H4 (cell line): ENCODE results near the gene KCNIP1. TPM values are rescaled to one million over a fixed set of nuclear protein-coding genes. Genes with fewer than 3 reads are reported as not detected.

Experiments used
- DNase-seq: peaks from one replicate; pipeline ENCODE4 v3.0.0-alpha.2; 2015; ENCODE audit warnings: low spot score
- total RNA-seq: library from RNA; depleted of rRNA; stranded (reverse); fragments of >200 nt; shearing (Covaris generic); gene quantifications from 2 replicates; pipeline ENCODE4 v1.2.3, GENCODE V29; 2014

Gene KCNIP1
- total RNA-seq, 1 experiment from 2014 or later = not detected

- no peak for DNase-seq
These were observed 138.4 kb downstream of the KCNIP1 start for GRCh38 chr5:170642066-170642735.

- DNase-seq = no peak
These were observed 139.1 kb downstream of the KCNIP1 start for GRCh38 chr5:170642776-170643436.

GRCh38 chr5:170643591-170643990 lies 139.8 kb downstream of the KCNIP1 start:
- no peak for DNase-seq

GRCh38 chr5:170644501-170644900 lies 140.7 kb downstream of the KCNIP1 start:
- no peak for DNase-seq

GRCh38 chr5:170648541-170648940 lies 144.7 kb downstream of the KCNIP1 start:
- no peak for DNase-seq

GRCh38 chr5:170650850-170651249 lies 147.0 kb downstream of the KCNIP1 start:
- no peak for DNase-seq

- DNase-seq = no peak
These were observed 147.9 kb downstream of the KCNIP1 start for GRCh38 chr5:170651604-170652277.

- no peak for DNase-seq
These were observed 151.7 kb downstream of the KCNIP1 start for GRCh38 chr5:170655476-170655875.

- no peak for DNase-seq
These were observed 152.1 kb downstream of the KCNIP1 start for GRCh38 chr5:170655920-170656319.

GRCh38 chr5:170656346-170656745 lies 152.5 kb downstream of the KCNIP1 start:
- DNase-seq = no peak

- no peak for DNase-seq
These were observed 156.7 kb downstream of the KCNIP1 start for GRCh38 chr5:170660531-170660930.

- no peak for DNase-seq
These were observed 159.1 kb downstream of the KCNIP1 start for GRCh38 chr5:170662966-170663365.

GRCh38 chr5:170678811-170679210 lies 175.0 kb downstream of the KCNIP1 start:
- DNase-seq = no peak

- no peak for DNase-seq
These were observed 177.2 kb downstream of the KCNIP1 start for GRCh38 chr5:170681013-170681433.

- no peak for DNase-seq
These were observed 187.8 kb downstream of the KCNIP1 start for GRCh38 chr5:170691657-170692056.

GRCh38 chr5:170693701-170694100 lies 189.9 kb downstream of the KCNIP1 start:
- DNase-seq = no peak

- DNase-seq = no peak
These were observed 191.1 kb downstream of the KCNIP1 start for GRCh38 chr5:170694911-170695310.

- no peak for DNase-seq
These were observed 193.2 kb downstream of the KCNIP1 start for GRCh38 chr5:170697031-170697430.

GRCh38 chr5:170700503-170700902 lies 196.7 kb downstream of the KCNIP1 start:
- DNase-seq = no peak

GRCh38 chr5:170701334-170701733 lies 197.5 kb downstream of the KCNIP1 start:
- no peak for DNase-seq

- no peak for DNase-seq
These were observed 200.8 kb downstream of the KCNIP1 start for GRCh38 chr5:170704417-170705192.

- no peak for DNase-seq
These were observed 205.8 kb downstream of the KCNIP1 start for GRCh38 chr5:170709640-170710039.
